H1 (cell line): ENCODE measurements around the gene RALGAPA2. TPM values are rescaled to one million over a fixed set of nuclear protein-coding genes. Genes with fewer than 3 reads are reported as not detected.

Experiments
- JUN ChIP-seq: IDR thresholded peaks from 2 replicates; pipeline ENCODE4 v1.6.1; 2011; ENCODE audit warnings: low read depth, mild to moderate bottlenecking, improper control_type of control experiment, low read length
- MAFK ChIP-seq: IDR thresholded peaks from 2 replicates; pipeline ENCODE4 v1.6.1; 2012; ENCODE audit warnings: low read depth, mild to moderate bottlenecking, improper control_type of control experiment, low read length
- POLR2A ChIP-seq, 2 experiments: IDR thresholded peaks; 1 replicate in 1 of 2; 2 replicates in 1 of 2; pipeline ENCODE4 v1.6.1; 2011; ENCODE audit warnings: low read depth in 2 of 2, low read length in 2 of 2, mild to moderate bottlenecking in 2 of 2; ENCODE audit errors: control extremely low read depth in 1 of 2
- POLR2AphosphoS5 ChIP-seq: IDR thresholded peaks from 2 replicates; pipeline ENCODE4 v1.6.1; 2011; ENCODE audit warnings: low read depth, low read length
- RXRA ChIP-seq: IDR thresholded peaks from 2 replicates; pipeline ENCODE4 v1.6.1; 2011; ENCODE audit warnings: low read depth, mild to moderate bottlenecking, low read length, moderate library complexity; ENCODE audit not compliant: insufficient read depth
- SP1 ChIP-seq: IDR thresholded peaks from 2 replicates; pipeline ENCODE4 v1.6.1; 2011; ENCODE audit warnings: low read depth, low read length
- TEAD4 ChIP-seq: IDR thresholded peaks from 2 replicates; pipeline ENCODE4 v1.6.1; 2012; ENCODE audit warnings: low read depth, low read length, inconsistent platforms, mixed read lengths
- YY1 ChIP-seq: IDR thresholded peaks from 2 replicates; pipeline ENCODE4 v1.6.1; 2011; ENCODE audit warnings: low read depth, mild to moderate bottlenecking, low read length
- polyA plus RNA-seq, 7 experiments: library from polyadenylated mRNA; depleted of rRNA in 3 of 7; stranded (reverse) in 5 of 7; unstranded in 2 of 7; fragments of >200 nt in 5 of 7; fragments of 200-250 nt in 2 of 7; gene quantifications; 1 replicate in 5 of 7; 2 replicates in 1 of 7; 4 replicates in 1 of 7; pipeline versions ENCODE4 v1.2.1 to v1.2.3, GENCODE V29; 2011 to 2013; ENCODE audit warnings: missing spikeins in 2 of 7, mixed read lengths in 2 of 7
- total RNA-seq: library from RNA; stranded (reverse); fragmentation: NEBNext Ultra II Directional; extraction: Animal tissue kit (Norgen Biotek cat#: 25700); gene quantifications from 2 replicates; pipeline ENCODE4 v1.2.1, GENCODE V29; 2021
- TF ChIP-seq, protein P1 (sequence below): fragments of 300-600 bp; sonication (generic); IDR thresholded peaks from 2 replicates; pipeline ENCODE4 v1.7.1; 2012; ENCODE audit warnings: low read length, moderate library complexity, mild to moderate bottlenecking, inconsistent platforms; ENCODE audit not compliant: insufficient replicate concordance
- TF ChIP-seq, protein P2 (sequence below): IDR thresholded peaks from 2 replicates; pipeline ENCODE4 v1.6.1; 2012; ENCODE audit warnings: low read length, inconsistent platforms

Gene RALGAPA2
- total and polyA plus RNA-seq, 2 of the 8 experiments (the other 6 are each of a cell fraction or from before 2014, with no cell fraction given) = 5.1 to 25.5 TPM

DNA sequence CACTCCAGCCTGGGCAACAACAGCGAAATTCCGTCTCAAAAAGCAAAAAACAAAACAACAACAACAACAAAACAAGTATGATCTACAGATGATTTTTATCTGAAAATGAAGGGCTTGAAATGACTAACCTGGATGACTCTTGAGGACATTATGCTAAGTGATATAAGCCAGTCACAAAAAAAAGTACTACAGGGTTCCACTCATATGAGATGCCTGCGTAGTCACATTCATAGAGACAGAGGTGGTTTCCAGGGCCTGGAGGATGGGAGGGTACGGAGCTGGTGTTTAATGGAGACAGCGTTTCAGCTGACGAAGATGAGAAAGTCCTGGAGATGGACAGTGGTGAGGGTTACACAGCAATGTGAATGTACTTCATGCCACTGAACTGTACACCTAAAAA lies 352.8 kb downstream of the RALGAPA2 start (continued):
- TF ChIP-seq, protein P1, sequence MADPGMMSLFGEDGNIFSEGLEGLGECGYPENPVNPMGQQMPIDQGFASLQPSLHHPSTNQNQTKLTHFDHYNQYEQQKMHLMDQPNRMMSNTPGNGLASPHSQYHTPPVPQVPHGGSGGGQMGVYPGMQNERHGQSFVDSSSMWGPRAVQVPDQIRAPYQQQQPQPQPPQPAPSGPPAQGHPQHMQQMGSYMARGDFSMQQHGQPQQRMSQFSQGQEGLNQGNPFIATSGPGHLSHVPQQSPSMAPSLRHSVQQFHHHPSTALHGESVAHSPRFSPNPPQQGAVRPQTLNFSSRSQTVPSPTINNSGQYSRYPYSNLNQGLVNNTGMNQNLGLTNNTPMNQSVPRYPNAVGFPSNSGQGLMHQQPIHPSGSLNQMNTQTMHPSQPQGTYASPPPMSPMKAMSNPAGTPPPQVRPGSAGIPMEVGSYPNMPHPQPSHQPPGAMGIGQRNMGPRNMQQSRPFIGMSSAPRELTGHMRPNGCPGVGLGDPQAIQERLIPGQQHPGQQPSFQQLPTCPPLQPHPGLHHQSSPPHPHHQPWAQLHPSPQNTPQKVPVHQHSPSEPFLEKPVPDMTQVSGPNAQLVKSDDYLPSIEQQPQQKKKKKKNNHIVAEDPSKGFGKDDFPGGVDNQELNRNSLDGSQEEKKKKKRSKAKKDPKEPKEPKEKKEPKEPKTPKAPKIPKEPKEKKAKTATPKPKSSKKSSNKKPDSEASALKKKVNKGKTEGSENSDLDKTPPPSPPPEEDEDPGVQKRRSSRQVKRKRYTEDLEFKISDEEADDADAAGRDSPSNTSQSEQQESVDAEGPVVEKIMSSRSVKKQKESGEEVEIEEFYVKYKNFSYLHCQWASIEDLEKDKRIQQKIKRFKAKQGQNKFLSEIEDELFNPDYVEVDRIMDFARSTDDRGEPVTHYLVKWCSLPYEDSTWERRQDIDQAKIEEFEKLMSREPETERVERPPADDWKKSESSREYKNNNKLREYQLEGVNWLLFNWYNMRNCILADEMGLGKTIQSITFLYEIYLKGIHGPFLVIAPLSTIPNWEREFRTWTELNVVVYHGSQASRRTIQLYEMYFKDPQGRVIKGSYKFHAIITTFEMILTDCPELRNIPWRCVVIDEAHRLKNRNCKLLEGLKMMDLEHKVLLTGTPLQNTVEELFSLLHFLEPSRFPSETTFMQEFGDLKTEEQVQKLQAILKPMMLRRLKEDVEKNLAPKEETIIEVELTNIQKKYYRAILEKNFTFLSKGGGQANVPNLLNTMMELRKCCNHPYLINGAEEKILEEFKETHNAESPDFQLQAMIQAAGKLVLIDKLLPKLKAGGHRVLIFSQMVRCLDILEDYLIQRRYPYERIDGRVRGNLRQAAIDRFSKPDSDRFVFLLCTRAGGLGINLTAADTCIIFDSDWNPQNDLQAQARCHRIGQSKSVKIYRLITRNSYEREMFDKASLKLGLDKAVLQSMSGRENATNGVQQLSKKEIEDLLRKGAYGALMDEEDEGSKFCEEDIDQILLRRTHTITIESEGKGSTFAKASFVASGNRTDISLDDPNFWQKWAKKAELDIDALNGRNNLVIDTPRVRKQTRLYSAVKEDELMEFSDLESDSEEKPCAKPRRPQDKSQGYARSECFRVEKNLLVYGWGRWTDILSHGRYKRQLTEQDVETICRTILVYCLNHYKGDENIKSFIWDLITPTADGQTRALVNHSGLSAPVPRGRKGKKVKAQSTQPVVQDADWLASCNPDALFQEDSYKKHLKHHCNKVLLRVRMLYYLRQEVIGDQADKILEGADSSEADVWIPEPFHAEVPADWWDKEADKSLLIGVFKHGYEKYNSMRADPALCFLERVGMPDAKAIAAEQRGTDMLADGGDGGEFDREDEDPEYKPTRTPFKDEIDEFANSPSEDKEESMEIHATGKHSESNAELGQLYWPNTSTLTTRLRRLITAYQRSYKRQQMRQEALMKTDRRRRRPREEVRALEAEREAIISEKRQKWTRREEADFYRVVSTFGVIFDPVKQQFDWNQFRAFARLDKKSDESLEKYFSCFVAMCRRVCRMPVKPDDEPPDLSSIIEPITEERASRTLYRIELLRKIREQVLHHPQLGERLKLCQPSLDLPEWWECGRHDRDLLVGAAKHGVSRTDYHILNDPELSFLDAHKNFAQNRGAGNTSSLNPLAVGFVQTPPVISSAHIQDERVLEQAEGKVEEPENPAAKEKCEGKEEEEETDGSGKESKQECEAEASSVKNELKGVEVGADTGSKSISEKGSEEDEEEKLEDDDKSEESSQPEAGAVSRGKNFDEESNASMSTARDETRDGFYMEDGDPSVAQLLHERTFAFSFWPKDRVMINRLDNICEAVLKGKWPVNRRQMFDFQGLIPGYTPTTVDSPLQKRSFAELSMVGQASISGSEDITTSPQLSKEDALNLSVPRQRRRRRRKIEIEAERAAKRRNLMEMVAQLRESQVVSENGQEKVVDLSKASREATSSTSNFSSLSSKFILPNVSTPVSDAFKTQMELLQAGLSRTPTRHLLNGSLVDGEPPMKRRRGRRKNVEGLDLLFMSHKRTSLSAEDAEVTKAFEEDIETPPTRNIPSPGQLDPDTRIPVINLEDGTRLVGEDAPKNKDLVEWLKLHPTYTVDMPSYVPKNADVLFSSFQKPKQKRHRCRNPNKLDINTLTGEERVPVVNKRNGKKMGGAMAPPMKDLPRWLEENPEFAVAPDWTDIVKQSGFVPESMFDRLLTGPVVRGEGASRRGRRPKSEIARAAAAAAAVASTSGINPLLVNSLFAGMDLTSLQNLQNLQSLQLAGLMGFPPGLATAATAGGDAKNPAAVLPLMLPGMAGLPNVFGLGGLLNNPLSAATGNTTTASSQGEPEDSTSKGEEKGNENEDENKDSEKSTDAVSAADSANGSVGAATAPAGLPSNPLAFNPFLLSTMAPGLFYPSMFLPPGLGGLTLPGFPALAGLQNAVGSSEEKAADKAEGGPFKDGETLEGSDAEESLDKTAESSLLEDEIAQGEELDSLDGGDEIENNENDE = no peak
- TF ChIP-seq JUN (no peak), MAFK (no peak), POLR2A (IDR thresholded peaks at IDR 0.05; ENCODE audit: control extremely low read depth in 1 of 2, low read depth in 2 of 2, low read length in 2 of 2) (no peak), YY1 (no peak), TEAD4 (no peak), SP1 (no peak), RXRA (no peak), POLR2AphosphoS5 (no peak)
- TF ChIP-seq, protein P2, sequence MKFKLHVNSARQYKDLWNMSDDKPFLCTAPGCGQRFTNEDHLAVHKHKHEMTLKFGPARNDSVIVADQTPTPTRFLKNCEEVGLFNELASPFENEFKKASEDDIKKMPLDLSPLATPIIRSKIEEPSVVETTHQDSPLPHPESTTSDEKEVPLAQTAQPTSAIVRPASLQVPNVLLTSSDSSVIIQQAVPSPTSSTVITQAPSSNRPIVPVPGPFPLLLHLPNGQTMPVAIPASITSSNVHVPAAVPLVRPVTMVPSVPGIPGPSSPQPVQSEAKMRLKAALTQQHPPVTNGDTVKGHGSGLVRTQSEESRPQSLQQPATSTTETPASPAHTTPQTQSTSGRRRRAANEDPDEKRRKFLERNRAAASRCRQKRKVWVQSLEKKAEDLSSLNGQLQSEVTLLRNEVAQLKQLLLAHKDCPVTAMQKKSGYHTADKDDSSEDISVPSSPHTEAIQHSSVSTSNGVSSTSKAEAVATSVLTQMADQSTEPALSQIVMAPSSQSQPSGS = no peak
